ENCODE data around the gene IQSEC3. TPM values are rescaled to one million over a fixed set of nuclear protein-coding genes. Genes with fewer than 3 reads are reported as not detected.

The IQSEC3 gene
- total RNA-seq, 1 experiment from 2014 or later: not detected

- TF ChIP-seq SIN3A (IDR thresholded peaks at IDR 0.05; ENCODE audit: borderline replicate concordance, insufficient read depth, low read depth, low read length): no peak
These were observed 106.2 kb downstream of the IQSEC3 start (continued) for GRCh38 chr12:172732-173161.

- POLR2A ChIA-PET: no interaction called here
- no peak for ATAC-seq
- H3K4me1 ChIP-seq (ENCODE audit: control insufficient read depth, insufficient read depth, low read length): peaks cover 3% of the 10 kb centered on the region; the same call in 1 of the 2 replicates
- BruUV-seq (replicated peaks): no TSS peak
- H3K4me3 ChIP-seq (ENCODE audit: low read depth in 2 of 2, low read length in 2 of 2): no peak overlapping the region
- DNase-seq (ENCODE audit: low read depth, low spot score): no peak
- H3K27ac ChIP-seq (ENCODE audit: low read length): no peak overlapping the region
- no peaks in the 10 kb centered on the region for H3K36me3 ChIP-seq (ENCODE audit: control insufficient read depth, insufficient read depth, low read length)
- CTCF ChIA-PET: no interaction called here
- H3K27me3 ChIP-seq (ENCODE audit: control insufficient read depth, insufficient read depth, low read length): no peaks in the 10 kb centered on the region
- no peaks in the 10 kb centered on the region for H3K9me3 ChIP-seq (ENCODE audit: control insufficient read depth, insufficient read depth, low read depth, low read length)
- intact Hi-C loops (cut with micrococcal nuclease; ENCODE audit: unreplicated experiment) (no loop called here), in situ Hi-C loops (cut with HindIII; ENCODE audit: low pct_unique_long_range_greater_than_20kb, low sequenced_read_pairs) (no loop called here)
- TF ChIP-seq CTCF (IDR thresholded peaks at IDR 0.05): no peak
- TF ChIP-seq REST (IDR thresholded peaks at IDR 0.05; ENCODE audit: insufficient read depth in 1 of 2, low read depth in 2 of 2, low read length in 1 of 2): no peak
- no peak for TF ChIP-seq TCF7L2 (IDR thresholded peaks at IDR 0.05; ENCODE audit: low read depth, low read length)
- TF ChIP-seq SIN3A (IDR thresholded peaks at IDR 0.05; ENCODE audit: borderline replicate concordance, insufficient read depth, low read depth, low read length): no peak
These were observed 107.6 kb downstream of the IQSEC3 start for GRCh38 chr12:174124-174523.

- no TSS peak for BruUV-seq (replicated peaks)
- H3K4me3 ChIP-seq (ENCODE audit: low read depth in 2 of 2, low read length in 2 of 2): no peak overlapping the region
- no peak overlapping the region for H3K27ac ChIP-seq (ENCODE audit: low read length)
- TF ChIP-seq POLR2AphosphoS5 (IDR thresholded peaks at IDR 0.05; ENCODE audit: low read depth, low read length) (no peak), REST (IDR thresholded peaks at IDR 0.05; ENCODE audit: insufficient read depth in 1 of 2, low read depth in 2 of 2, low read length in 1 of 2) (no peak), TCF7L2 (IDR thresholded peaks at IDR 0.05; ENCODE audit: low read depth, low read length) (no peak), CTCF (IDR thresholded peaks at IDR 0.05) (no peak), SIN3A (IDR thresholded peaks at IDR 0.05; ENCODE audit: borderline replicate concordance, insufficient read depth, low read depth, low read length) (no peak)
- H3K9me3 ChIP-seq (ENCODE audit: control insufficient read depth, insufficient read depth, low read depth, low read length): no peaks in the 10 kb centered on the region
- ATAC-seq: no peak
- intact Hi-C loops (cut with micrococcal nuclease; ENCODE audit: unreplicated experiment): no loop called here
- POLR2A ChIA-PET: no interaction called here
- CTCF ChIA-PET: no interaction called here
- in situ Hi-C loops (cut with HindIII; ENCODE audit: low pct_unique_long_range_greater_than_20kb, low sequenced_read_pairs): no loop called here
- H3K27me3 ChIP-seq (ENCODE audit: control insufficient read depth, insufficient read depth, low read length): no peaks in the 10 kb centered on the region
- no peaks in the 10 kb centered on the region for H3K36me3 ChIP-seq (ENCODE audit: control insufficient read depth, insufficient read depth, low read length)
- no peak for DNase-seq (ENCODE audit: low read depth, low spot score)
- peaks cover 3% of the 10 kb centered on the region; the same call in 1 of the 2 replicates for H3K4me1 ChIP-seq (ENCODE audit: control insufficient read depth, insufficient read depth, low read length)
These were observed 108.0 kb downstream of the IQSEC3 start for GRCh38 chr12:174596-174995.
